Mucosa of stomach (tissue), 1 donor: ENCODE data around the gene CENPP.
"Not testable (repeated sequence)": the region's sequence is repeated elsewhere in the genome, so short reads cannot be mapped to it uniquely, and the experiment has no call there.

Source experiments
- H3K27me3 ChIP-seq: one replicate; pipeline ENCODE4 v1.7.0; 2013; ENCODE audit warnings: mild to moderate bottlenecking, low read length; ENCODE audit not compliant: control insufficient read depth, insufficient read depth
- H3K36me3 ChIP-seq: one replicate; pipeline ENCODE4 v1.7.0; 2013; ENCODE audit warnings: low read length; ENCODE audit not compliant: control insufficient read depth, insufficient read depth
- H3K4me1 ChIP-seq: one replicate; pipeline ENCODE4 v1.7.0; 2013; ENCODE audit warnings: mild to moderate bottlenecking, low read length; ENCODE audit not compliant: control insufficient read depth, insufficient read depth
- H3K4me3 ChIP-seq: one replicate; pipeline ENCODE4 v1.7.0; 2013; ENCODE audit warnings: low read length
- H3K9ac ChIP-seq: one replicate; pipeline ENCODE4 v1.7.0; 2013; ENCODE audit warnings: mild to moderate bottlenecking, low read length, moderate library complexity
- H3K9me3 ChIP-seq: one replicate; pipeline ENCODE4 v1.7.0; 2013; ENCODE audit warnings: mild to moderate bottlenecking, low read length, moderate library complexity; ENCODE audit not compliant: control insufficient read depth
- donor health status: Pancreatic carcinoma.

CENPP gene

DNA sequence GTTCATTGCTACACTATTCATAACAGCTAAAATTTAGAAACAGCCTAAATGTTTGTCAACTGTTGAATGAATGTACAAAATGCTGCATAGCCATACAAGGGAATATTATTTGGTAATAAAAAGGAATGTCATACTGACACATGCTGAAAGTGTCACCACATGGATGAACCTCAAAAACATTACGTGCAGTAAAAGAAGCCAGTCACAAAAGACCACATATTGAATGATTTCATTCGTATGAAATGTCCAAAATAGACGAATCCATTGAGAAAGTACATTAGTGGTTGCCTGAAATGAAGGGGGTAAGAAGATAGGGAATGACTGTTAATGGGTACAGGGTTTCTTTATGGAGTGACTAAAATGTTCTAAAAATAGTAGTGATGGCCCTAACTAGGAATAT lies 221.6 kb downstream of the CENPP start:
- Histone ChIP-seq H3K36me3 (no peaks in the 10 kb centered on the region), H3K9me3 (no peaks in the 10 kb centered on the region), H3K4me3 (no peak overlapping the region), H3K27me3 (no peaks in the 10 kb centered on the region), H3K9ac (no peak overlapping the region), H3K4me1 (no peaks in the 10 kb centered on the region)

DNA sequence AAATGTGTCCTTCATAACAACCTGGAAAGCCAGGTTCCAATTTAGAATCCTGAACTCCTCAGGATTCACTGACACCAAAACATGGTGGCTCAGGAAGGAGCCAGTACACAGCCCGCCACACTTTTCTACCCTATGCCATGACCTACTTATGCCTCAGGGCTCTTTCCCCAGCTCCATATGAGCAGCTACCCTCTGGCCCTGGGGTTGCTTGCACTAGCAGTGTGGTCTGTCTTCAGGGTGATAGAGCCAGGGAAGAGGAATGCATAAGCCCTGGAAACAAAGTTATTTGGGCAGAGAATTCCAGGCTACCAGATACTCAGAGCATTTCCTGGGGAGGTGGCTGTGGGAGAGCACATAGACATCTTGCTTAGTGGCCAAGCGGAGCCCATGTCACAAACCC lies 225.0 kb downstream of the CENPP start:
- Histone ChIP-seq H3K27me3 (no peaks in the 10 kb centered on the region), H3K4me1 (no peaks in the 10 kb centered on the region), H3K4me3 (no peak overlapping the region), H3K9me3 (no peaks in the 10 kb centered on the region), H3K36me3 (no peaks in the 10 kb centered on the region), H3K9ac (no peak overlapping the region)

DNA sequence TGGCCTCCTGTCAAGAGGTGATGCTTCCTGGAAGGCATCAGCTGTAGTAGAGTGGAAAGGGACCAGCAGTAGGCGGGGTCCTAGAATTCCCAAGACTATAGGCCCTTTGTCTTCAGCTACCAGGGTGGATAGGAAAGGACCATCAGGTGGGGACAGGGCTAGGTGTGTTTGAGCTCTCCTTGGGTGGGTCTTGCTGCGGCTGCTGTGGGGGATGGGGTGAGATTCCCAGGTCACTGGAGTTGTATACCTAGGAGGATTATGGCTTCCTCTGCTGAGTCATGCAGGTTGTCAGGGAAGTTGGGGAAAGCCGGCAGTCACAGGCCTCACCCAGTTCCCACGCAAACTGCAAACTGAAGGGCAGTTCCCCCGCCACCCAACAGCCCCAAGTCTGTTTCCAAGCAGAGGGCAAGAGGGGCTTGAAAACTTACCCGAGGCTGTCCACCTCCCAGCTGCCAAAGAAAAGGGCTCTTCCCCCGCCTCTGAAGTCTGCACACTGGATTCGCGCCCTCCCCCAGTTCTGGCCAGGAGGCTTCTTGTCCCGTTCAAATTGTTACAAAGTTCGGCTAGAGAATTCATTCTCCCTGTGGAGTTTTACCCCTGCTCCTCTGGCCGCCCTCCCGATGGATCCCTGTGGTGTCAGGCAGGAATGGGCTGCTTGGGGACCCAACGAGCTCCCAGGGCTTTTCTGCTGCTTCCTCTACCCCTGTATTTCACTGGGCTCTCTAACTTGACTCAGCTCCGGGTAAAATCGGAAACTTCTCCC lies 233.0 kb downstream of the CENPP start:
- no peaks in the 10 kb centered on the region for H3K27me3 ChIP-seq
- no peak overlapping the region for H3K4me3 ChIP-seq
- H3K9ac ChIP-seq, result no peak overlapping the region
- no peaks in the 10 kb centered on the region for H3K9me3 ChIP-seq
- H3K4me1 ChIP-seq, result no peaks in the 10 kb centered on the region
- no peaks in the 10 kb centered on the region for H3K36me3 ChIP-seq

DNA sequence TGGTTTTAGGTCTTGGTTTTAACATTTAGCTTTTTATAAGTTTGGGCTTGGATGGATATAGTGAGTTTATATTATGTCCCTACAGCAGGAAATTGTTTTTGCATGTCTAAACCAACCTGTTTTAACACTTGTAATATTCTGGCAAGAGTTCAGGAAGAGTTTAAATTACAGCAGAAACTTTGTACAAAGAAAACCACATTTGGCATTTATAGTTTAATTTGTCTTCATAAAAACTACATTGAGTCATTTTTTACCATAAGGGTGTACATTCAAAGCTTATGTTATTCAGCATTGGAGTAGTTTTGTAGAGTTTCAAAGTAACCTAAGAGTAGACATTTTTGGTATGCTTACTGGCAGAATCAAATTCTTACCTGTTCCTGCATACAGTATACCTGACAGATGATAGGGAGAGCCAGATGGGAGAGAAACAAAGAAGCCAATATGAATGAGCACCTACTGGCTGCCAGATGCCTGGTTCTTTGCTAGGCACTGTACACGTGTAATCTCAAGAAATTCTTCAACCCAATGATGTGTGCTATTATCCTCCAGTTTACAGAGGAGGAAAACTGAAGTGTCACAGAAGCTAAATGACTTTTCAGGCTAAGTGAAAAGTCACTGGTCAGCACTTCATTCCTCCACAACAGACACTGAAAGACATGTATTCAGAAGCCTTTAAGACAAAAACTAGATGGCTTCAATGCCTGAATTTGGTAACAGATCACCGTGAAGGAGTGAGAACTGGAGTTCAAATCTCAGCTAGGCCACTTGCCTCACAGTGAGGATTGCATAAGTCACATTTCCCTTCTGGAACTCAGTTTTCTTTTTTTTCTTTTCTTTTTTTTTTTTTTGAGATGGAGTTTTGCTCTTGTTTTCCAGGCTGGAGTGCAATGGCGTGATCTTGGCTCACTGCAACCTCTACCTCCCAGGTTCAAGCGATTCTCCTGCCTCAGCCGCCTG lies 235.9 kb downstream of the CENPP start:
- Histone ChIP-seq H3K4me3 (no peak overlapping the region), H3K36me3 (no peaks in the 10 kb centered on the region), H3K9ac (no peak overlapping the region), H3K4me1 (no peaks in the 10 kb centered on the region), H3K9me3 (no peaks in the 10 kb centered on the region), H3K27me3 (no peaks in the 10 kb centered on the region)

DNA sequence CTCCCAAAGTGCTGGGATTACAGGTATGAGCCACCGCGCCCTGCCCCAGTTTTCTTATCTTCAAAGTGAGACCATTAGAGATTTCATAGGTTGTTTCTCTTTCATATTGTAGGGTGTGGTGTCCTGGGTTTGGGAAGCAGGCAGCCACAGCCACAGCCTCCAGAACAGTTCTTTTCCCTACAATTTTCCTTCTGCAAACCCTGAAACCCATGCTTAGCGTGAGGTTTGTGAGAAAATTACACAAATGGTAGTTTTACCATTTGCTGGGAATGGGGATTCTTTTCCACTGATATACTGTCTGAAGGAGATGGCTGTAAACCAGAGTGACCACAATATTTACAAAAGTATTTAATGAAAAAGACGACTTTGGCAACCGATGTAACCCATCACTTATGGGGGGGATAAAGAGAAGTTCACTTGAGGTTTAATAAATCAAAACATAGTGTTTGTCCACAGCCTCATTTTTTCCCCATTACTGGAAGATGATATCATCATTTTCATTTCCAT lies 236.8 kb downstream of the CENPP start:
- Histone ChIP-seq H3K9me3 (no peaks in the 10 kb centered on the region), H3K4me1 (no peaks in the 10 kb centered on the region), H3K36me3 (no peaks in the 10 kb centered on the region), H3K4me3 (no peak overlapping the region), H3K27me3 (no peaks in the 10 kb centered on the region), H3K9ac (no peak overlapping the region)

DNA sequence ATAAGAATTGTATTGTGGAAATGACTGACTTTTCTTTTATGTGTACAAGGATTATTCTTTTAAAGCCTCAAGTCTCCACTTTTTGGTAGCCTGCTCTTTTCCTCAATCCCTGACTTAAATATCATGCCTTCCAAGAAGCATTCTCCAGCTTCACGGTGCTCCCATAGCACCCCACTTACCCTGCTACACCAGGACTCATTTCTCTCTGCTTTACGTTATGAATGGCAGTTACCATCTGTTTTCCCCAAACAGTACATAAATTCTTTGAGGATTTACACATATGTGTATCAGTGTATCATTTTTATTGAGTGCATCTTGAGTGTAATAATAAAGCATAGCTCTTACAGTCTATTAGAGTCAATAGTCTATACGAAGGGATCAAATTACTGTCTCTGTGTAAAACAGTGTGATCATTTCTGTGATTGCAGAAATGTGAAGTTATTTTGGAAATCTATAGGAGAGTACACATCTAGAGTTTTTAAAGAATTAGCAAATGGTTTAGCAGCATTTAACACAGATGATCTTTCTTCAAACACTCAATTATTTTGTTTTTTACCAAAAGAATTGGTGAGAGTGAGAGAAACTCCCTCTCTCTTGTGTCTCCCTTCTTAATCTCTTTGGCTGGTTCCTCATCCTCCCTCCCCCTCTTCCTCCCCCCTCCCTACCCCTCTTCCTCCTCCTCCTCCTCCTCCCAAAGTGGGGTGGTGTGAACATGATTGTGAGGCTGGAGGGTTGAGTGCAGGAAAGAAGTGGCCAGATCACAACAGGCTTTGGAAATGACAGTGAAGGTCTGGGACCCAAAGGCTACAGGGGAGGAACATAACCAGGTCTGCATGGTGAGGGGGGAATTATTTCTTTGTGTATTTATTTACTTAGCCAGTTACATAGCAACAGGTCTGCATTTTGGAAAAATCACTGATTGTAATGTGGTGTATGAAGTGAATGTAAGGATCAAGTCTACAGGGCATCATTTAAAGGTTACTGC lies 237.7 kb downstream of the CENPP start:
- Histone ChIP-seq H3K9ac (no peak overlapping the region), H3K4me3 (no peak overlapping the region), H3K4me1 (no peaks in the 10 kb centered on the region), H3K9me3 (no peaks in the 10 kb centered on the region), H3K27me3 (no peaks in the 10 kb centered on the region), H3K36me3 (no peaks in the 10 kb centered on the region)

DNA sequence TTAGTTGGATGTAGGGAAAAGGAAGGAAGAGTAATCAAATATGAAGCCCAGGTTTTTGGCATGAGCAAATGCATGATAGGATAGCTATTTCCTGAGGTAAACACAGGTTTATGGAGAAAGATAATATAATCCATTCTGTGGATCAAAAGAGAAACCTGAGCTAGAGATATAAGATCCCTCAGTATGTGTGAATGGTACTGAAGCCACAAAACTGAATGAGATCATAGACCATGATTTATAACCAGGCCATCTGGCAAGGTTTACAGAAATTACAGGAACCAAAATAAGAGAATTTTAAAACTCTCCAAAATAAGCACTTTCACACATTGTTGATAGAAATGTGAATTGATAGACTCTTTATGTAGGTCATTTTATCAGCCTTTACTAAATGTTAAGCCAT lies 238.8 kb downstream of the CENPP start:
- no peaks in the 10 kb centered on the region for H3K9me3 ChIP-seq
- H3K36me3 ChIP-seq, result no peaks in the 10 kb centered on the region
- H3K27me3 ChIP-seq, result no peaks in the 10 kb centered on the region
- no peaks in the 10 kb centered on the region for H3K4me1 ChIP-seq
- H3K4me3 ChIP-seq, result no peak overlapping the region
- no peak overlapping the region for H3K9ac ChIP-seq

DNA sequence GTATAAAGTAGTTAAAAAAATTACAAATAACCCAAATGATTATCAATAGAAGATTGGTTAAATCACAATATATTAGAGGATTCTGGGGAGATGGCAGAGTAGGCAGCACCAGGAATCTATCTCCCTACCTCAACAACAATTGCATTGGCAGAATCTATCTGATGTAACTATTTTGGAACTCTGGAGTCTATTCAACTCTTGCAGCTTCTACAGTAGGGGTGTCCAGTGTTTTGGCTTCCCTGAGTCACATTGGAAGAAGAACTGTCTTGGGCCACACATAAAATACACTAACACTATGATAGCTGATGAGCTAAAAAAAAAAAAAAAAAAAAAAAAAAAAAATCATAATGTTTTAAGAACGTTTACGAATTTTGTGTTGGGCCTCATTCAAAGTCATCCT lies 239.2 kb downstream of the CENPP start:
- H3K4me1 ChIP-seq, result no peaks in the 10 kb centered on the region
- no peak overlapping the region for H3K4me3 ChIP-seq
- no peak overlapping the region for H3K9ac ChIP-seq
- H3K36me3 ChIP-seq, result no peaks in the 10 kb centered on the region
- no peaks in the 10 kb centered on the region for H3K27me3 ChIP-seq
- H3K9me3 ChIP-seq, result no peaks in the 10 kb centered on the region

DNA sequence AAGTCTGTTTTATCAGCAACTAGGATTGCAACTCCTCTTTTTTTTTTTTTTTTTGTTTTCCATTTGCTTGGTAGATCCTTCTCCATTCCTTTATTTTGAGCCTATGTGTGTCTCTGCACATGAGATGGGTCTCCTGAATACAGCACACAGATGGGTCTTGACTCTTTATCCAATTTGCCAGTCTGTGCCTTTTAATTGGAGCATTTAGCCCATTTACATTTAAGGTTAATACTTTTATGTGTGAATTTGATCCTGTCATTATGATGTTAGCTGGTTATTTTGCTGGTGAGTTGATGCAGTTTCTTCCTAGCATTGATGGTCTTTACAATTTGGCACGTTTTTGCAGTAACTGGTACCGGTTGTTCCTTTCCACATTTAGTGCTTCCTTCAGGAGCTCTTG lies 246.1 kb downstream of the CENPP start:
- H3K4me3 ChIP-seq, H3K27me3 ChIP-seq, H3K36me3 ChIP-seq, H3K9me3 ChIP-seq, H3K4me1 ChIP-seq, H3K9ac ChIP-seq: not testable (repeated sequence)

DNA sequence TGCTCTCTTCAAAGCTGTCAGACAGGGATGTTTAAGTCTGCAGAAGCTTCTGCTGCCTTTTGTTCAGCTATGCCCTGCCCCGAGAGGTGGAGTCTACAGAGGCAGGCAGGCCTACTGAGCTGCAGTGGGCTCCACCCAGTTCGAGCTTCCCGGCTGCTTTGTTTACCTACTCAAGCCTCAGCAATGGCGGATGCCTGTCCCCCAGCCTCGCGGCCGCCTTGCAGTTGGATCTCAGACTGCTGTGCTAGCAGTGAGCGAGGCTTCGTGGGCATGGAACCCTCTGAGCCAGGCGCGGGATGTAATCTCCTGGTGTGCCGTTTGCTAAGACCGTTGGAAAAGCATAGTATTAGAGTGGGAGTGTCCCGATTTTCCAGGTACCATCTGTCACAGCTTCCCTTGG lies 247.9 kb downstream of the CENPP start:
- H3K27me3 ChIP-seq, H3K4me1 ChIP-seq, H3K9me3 ChIP-seq, H3K9ac ChIP-seq, H3K4me3 ChIP-seq, H3K36me3 ChIP-seq: not testable (repeated sequence)

DNA sequence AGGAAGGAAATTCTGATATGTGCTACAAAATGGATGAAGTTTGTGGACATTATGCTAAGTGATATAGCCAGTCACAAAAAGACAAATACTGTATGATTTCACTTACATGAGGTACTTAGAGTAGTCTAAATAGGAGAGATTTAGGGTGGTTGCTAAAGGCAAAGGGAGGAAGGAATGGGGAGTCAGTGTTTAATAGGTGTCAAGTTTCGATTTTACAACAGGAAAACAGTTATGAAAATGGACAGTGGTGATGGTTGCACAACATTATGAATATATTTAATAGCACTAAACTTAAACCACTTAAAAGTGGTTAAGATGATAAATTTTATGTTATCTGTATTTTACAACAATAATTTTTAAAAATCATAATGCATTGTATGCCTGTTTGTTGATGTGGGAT lies 250.4 kb downstream of the CENPP start:
- Histone ChIP-seq H3K27me3 (no peaks in the 10 kb centered on the region), H3K9ac (no peak overlapping the region), H3K36me3 (no peaks in the 10 kb centered on the region), H3K4me3 (no peak overlapping the region), H3K9me3 (no peaks in the 10 kb centered on the region), H3K4me1 (no peaks in the 10 kb centered on the region)
